HCT116 (cell line): Measurements from ENCODE around the gene VSX1.

ENCODE experiments used
- JUND ChIP-seq: IDR thresholded peaks from 2 replicates; pipeline ENCODE4 v1.6.1; 2012
- RAD21 ChIP-seq: IDR thresholded peaks from 2 replicates; pipeline ENCODE4 v1.6.1; 2012; ENCODE audit warnings: low read depth, mild to moderate bottlenecking

DNA sequence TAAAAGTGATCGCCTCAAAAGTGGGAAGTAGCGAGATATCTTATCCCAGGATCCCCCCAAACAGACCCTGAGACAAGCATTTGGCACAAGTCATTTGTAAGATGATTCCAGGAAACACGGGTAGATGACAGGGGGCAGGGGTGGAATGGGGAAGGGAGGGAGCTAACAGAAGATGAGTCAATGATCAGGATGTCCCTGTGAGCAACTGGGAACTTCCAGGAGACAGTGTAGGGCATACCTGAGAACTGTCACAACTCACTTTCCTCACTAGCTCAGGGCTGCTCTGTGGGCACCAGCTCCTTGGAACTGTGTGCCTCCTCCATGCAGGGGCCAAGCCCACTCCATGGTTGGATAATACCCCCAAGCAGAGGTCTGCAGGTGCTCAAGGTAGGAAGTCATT, 38.5 kb upstream of the VSX1 start:
- TF ChIP-seq RAD21 (no peak), JUND (no peak)
